HCT116 (cell line): ENCODE measurements around the gene TOPORS. TPM values are rescaled to one million over a fixed set of nuclear protein-coding genes. Genes with fewer than 3 reads are reported as not detected.

ENCODE experiments used
- ATAC-seq: fragments of 200-7000 bp; cut with Tn5 transposase; 2 replicates; pipeline ENCODE4 v1.9.1; 2020; ENCODE audit warnings: mild to moderate bottlenecking, moderate library complexity
- BruUV-seq: library from RNA; stranded (reverse); fragments of 400-500 nt; replicated peaks from 2 replicates; lab custom pipeline; 2021; lab: Mats Ljungman, UMichigan
- CTCF ChIA-PET: fragments of 300-600 bp; sonication (Branson Sonifier 250); formaldehyde crosslinking; loops from one replicate; lab custom pipeline; 2021; ENCODE audit warnings: antibody characterized with exemption; lab: Charles Lee
- POLR2A ChIA-PET: fragments of 300-600, 350-600 bp; sonication (Branson Sonifier 250); formaldehyde crosslinking; loops from one replicate; lab custom pipeline; 2021; ENCODE audit warnings: antibody characterized with exemption; lab: Charles Lee
- RAD21 ChIA-PET, 2 experiments: fragments of 300-600 bp; sonication (Branson Sonifier 250); formaldehyde crosslinking; loops; one replicate each; lab custom pipeline; 2023; ENCODE audit warnings: low total read pairs in 2 of 2; ENCODE audit not compliant: uncharacterized antibody in 2 of 2, unreplicated experiment in 2 of 2, low non-redundant PET in 1 of 2; lab: Charles Lee
- DNase-seq: peaks from one replicate; pipeline ENCODE4 v3.0.0-alpha.2; 2010; ENCODE audit warnings: low read depth, low spot score
- H2AFZ ChIP-seq: fragments of 200-600 bp; shearing (Covaris generic), sonication (generic); 2 replicates; pipeline ENCODE4 v1.6.1; 2017; ENCODE audit warnings: low read depth, mixed run types, mixed read lengths, antibody characterized with exemption, low read length; ENCODE audit not compliant: poor library complexity, severe bottlenecking
- H3K27ac ChIP-seq: 2 replicates; pipeline ENCODE4 v1.5.1; 2012; ENCODE audit warnings: low read depth, low read length
- H3K27me3 ChIP-seq: fragments of 200-600 bp; sonication (generic); 2 replicates; pipeline ENCODE4 v1.6.1; 2016; ENCODE audit warnings: mixed run types, low read length, mixed read lengths; ENCODE audit not compliant: insufficient read depth
- H3K36me3 ChIP-seq, 2 experiments: fragments of 200-500 bp in 1 of 2; fragments of 200-600 bp in 1 of 2; sonication (Bioruptor generic) in 1 of 2; sonication (generic) in 1 of 2; 2 replicates each; pipeline versions ENCODE4 v1.5.1 to v1.6.1; 2014 to 2016; ENCODE audit warnings: low read length in 2 of 2, inconsistent platforms in 1 of 2, mixed read lengths in 1 of 2, mixed run types in 1 of 2; ENCODE audit not compliant: insufficient read depth in 2 of 2, control insufficient read depth in 1 of 2
- H3K4me1 ChIP-seq, 2 experiments: fragments of 200-600 bp in 1 of 2; sonication (generic) in 1 of 2; 2 replicates each; pipeline versions ENCODE4 v1.5.1 to v1.6.1; 2012 to 2017; ENCODE audit warnings: low read length in 2 of 2, inconsistent platforms in 1 of 2, mild to moderate bottlenecking in 1 of 2, mixed read lengths in 1 of 2, mixed run types in 1 of 2, moderate library complexity in 1 of 2; ENCODE audit not compliant: insufficient read depth in 2 of 2, control insufficient read depth in 1 of 2
- H3K4me2 ChIP-seq: fragments of 200-600 bp; sonication (generic); 2 replicates; pipeline ENCODE4 v1.6.1; 2017; ENCODE audit warnings: mixed run types, low read length, mixed read lengths
- H3K4me3 ChIP-seq, 2 experiments: fragments of 200-600 bp in 1 of 2; sonication (generic) in 1 of 2; replicated peaks in 1 of 2; 2 replicates each; pipeline ENCODE4 v1.5.1; 2011 to 2016; ENCODE audit warnings: low read length in 2 of 2, control low read depth in 1 of 2, low read depth in 1 of 2, mild to moderate bottlenecking in 1 of 2, mixed read lengths in 1 of 2, mixed run types in 1 of 2
- H3K79me2 ChIP-seq: fragments of 200-600 bp; sonication (generic); 2 replicates; pipeline ENCODE4 v1.6.1; 2017; ENCODE audit warnings: mild to moderate bottlenecking, mixed run types, low read length, moderate library complexity, mixed read lengths; ENCODE audit not compliant: insufficient read depth
- H3K9ac ChIP-seq: fragments of 200-600 bp; sonication (generic); 2 replicates; pipeline ENCODE4 v1.6.1; 2016; ENCODE audit warnings: low read length, mixed read lengths
- H3K9me2 ChIP-seq: fragments of 200-600 bp; sonication (generic), shearing (Covaris generic); 2 replicates; pipeline ENCODE4 v1.6.1; 2017; ENCODE audit warnings: mixed run types, mild to moderate bottlenecking, moderate library complexity; ENCODE audit not compliant: insufficient read depth
- H3K9me3 ChIP-seq, 2 experiments: fragments of 200-500 bp in 1 of 2; fragments of 200-600 bp in 1 of 2; sonication (Bioruptor generic) in 1 of 2; sonication (generic) in 1 of 2; 2 replicates each; pipeline ENCODE4 v1.6.1; 2014 to 2017; ENCODE audit warnings: low read length in 2 of 2, mixed read lengths in 2 of 2, inconsistent platforms in 1 of 2, low read depth in 1 of 2, mild to moderate bottlenecking in 1 of 2, mixed run types in 1 of 2, moderate library complexity in 1 of 2; ENCODE audit not compliant: control insufficient read depth in 1 of 2, insufficient read depth in 1 of 2
- H4K20me1 ChIP-seq: fragments of 200-600 bp; sonication (generic), shearing (Covaris generic); 2 replicates; pipeline ENCODE4 v1.6.1; 2017; ENCODE audit warnings: mixed run types, mild to moderate bottlenecking, moderate library complexity; ENCODE audit not compliant: insufficient read depth
- ATF3 ChIP-seq: IDR thresholded peaks from 2 replicates; pipeline ENCODE4 v1.6.1; 2012
- CBX3 ChIP-seq: IDR thresholded peaks from 2 replicates; pipeline ENCODE4 v1.6.1; 2012; ENCODE audit warnings: low read depth
- CEBPB ChIP-seq: IDR thresholded peaks from 2 replicates; pipeline ENCODE4 v1.6.1; 2012; ENCODE audit warnings: low read depth
- CTCF ChIP-seq, 3 experiments: fragments of 200-600 bp in 1 of 3; sonication (generic) in 1 of 3; IDR thresholded peaks in 2 of 3; conservative IDR thresholded peaks in 1 of 3; 2 replicates each; pipeline ENCODE4 v1.5.1; 2012 to 2017; ENCODE audit warnings: low read depth in 2 of 3, low read length in 2 of 3, antibody characterized with exemption in 1 of 3, borderline replicate concordance in 1 of 3, control low read depth in 1 of 3, mild to moderate bottlenecking in 1 of 3, mixed read lengths in 1 of 3, mixed run types in 1 of 3, moderate library complexity in 1 of 3; ENCODE audit not compliant: insufficient read depth in 1 of 3
- EGR1 ChIP-seq: IDR thresholded peaks from 2 replicates; pipeline ENCODE4 v1.6.1; 2012; ENCODE audit warnings: low read depth
- ELF1 ChIP-seq: IDR thresholded peaks from 2 replicates; pipeline ENCODE4 v1.6.1; 2012; ENCODE audit warnings: low read depth, borderline replicate concordance
- EZH2 ChIP-seq: fragments of 200-600 bp; sonication (generic); IDR thresholded peaks from 2 replicates; pipeline ENCODE4 v1.6.1; 2017; ENCODE audit warnings: antibody characterized with exemption, mixed run types
- EZH2phosphoT487 ChIP-seq: fragments of 200-600 bp; IDR thresholded peaks from 2 replicates; pipeline ENCODE4 v1.6.1; 2018; ENCODE audit warnings: antibody characterized with exemption, borderline replicate concordance
- JUND ChIP-seq: IDR thresholded peaks from 2 replicates; pipeline ENCODE4 v1.6.1; 2012
- MAX ChIP-seq: IDR thresholded peaks from 2 replicates; pipeline ENCODE4 v1.6.1; 2012
- POLR2AphosphoS5 ChIP-seq: IDR thresholded peaks from 2 replicates; pipeline ENCODE4 v1.6.1; 2011; ENCODE audit warnings: mild to moderate bottlenecking, low read depth, low read length, moderate library complexity
- RAD21 ChIP-seq: IDR thresholded peaks from 2 replicates; pipeline ENCODE4 v1.6.1; 2012; ENCODE audit warnings: low read depth, mild to moderate bottlenecking
- REST ChIP-seq: IDR thresholded peaks from 2 replicates; pipeline ENCODE4 v1.6.1; 2012; ENCODE audit warnings: low read depth
- SRF ChIP-seq: IDR thresholded peaks from 2 replicates; pipeline ENCODE4 v1.6.1; 2012; ENCODE audit warnings: low read depth
- TCF7L2 ChIP-seq: IDR thresholded peaks from 2 replicates; pipeline ENCODE4 v1.7.0; 2011; ENCODE audit warnings: borderline replicate concordance, inconsistent platforms; ENCODE audit not compliant: insufficient read depth, insufficient read length; ENCODE audit errors: extremely low read depth
- YY1 ChIP-seq: IDR thresholded peaks from 2 replicates; pipeline ENCODE4 v1.6.1; 2011; ENCODE audit warnings: low read length, low read depth, moderate library complexity, mild to moderate bottlenecking; ENCODE audit not compliant: insufficient replicate concordance; ENCODE audit errors: extremely low read depth
- ZBTB33 ChIP-seq: IDR thresholded peaks from 2 replicates; pipeline ENCODE4 v1.6.1; 2011; ENCODE audit warnings: mild to moderate bottlenecking, low read length, moderate library complexity; ENCODE audit not compliant: insufficient replicate concordance; ENCODE audit errors: extremely low read depth
- ZFX ChIP-seq: fragments of 450-650 bp; IDR thresholded peaks from 2 replicates; pipeline ENCODE4 v1.6.1; 2017
- intact Hi-C: fragments of 100-400 bp; cut with micrococcal nuclease; formaldehyde crosslinking; loops from 2 replicates; pipeline ENCODE4 v1.10.0; 2022
- total RNA-seq: library from RNA; stranded (reverse); gene quantifications from one replicate; pipeline ENCODE4 v1.2.1, GENCODE V29; 2021; ENCODE audit not compliant: unreplicated experiment

TOPORS gene
- total RNA-seq, 1 experiment from 2014 or later = 12.7 TPM

- Histone ChIP-seq H3K9me3 (no peaks in the 10 kb centered on the region), H3K4me3 (no peak overlapping the region), H3K36me3 (no peaks in the 10 kb centered on the region), H3K9me2 (no peaks in the 10 kb centered on the region), H3K27ac (no peak overlapping the region), H3K4me1 (no peaks in the 10 kb centered on the region), H4K20me1 (no peaks in the 10 kb centered on the region), H3K27me3 (no peaks in the 10 kb centered on the region), H3K4me2 (no peak overlapping the region), H3K79me2 (no peaks in the 10 kb centered on the region), H3K9ac (no peak overlapping the region), H2AFZ (no peak overlapping the region)
- ChIA-PET POLR2A (interaction anchor here (1.0 kb wide), 1 partner anchor 436 kb away, joined by 4 read pairs; the partner anchor contains the start of gene DNAJA1), CTCF (interaction anchor here (0.7 to 4.7 kb wide), 15 partner anchors 9 to 637 kb away, joined by 3 to 66 read pairs (median 6); no protein-coding TSS in a partner anchor), RAD21 (interaction anchor here (0.9 to 1.7 kb wide), 2 partner anchors 114 to 378 kb away, joined by 4 to 11 read pairs; no protein-coding TSS in a partner anchor)
- ATAC-seq (peak; percentile 84), DNase-seq (peak; percentile 38)
- TF ChIP-seq EZH2 = no peak
- no peak for TF ChIP-seq JUND
- TF ChIP-seq ZFX = no peak
- no peak for TF ChIP-seq ELF1
- TF ChIP-seq REST = no peak
- TF ChIP-seq POLR2AphosphoS5 = no peak
- TF ChIP-seq CEBPB = 0 out of 2 replicates have a peak, but pooled peaks have one; percentile 18
- TF ChIP-seq TCF7L2 = no peak
- no peak for TF ChIP-seq EGR1
- TF ChIP-seq CBX3 = no peak
- TF ChIP-seq ATF3 = no peak
- no peak for TF ChIP-seq YY1
- no peak for TF ChIP-seq EZH2phosphoT487
- TF ChIP-seq ZBTB33 = no peak
- TF ChIP-seq MAX = no peak
- peak; percentile 59 to 73 (median 66); a peak in 5 of 6 replicates for TF ChIP-seq CTCF (IDR thresholded peaks at IDR 0.05 in 2 of 3, conservative IDR thresholded peaks at IDR 0.05 in 1 of 3; ENCODE audit: borderline replicate concordance in 1 of 3, insufficient read depth in 1 of 3, low read depth in 2 of 3, low read length in 2 of 3)
- TF ChIP-seq SRF = no peak
- peak; percentile 83 for TF ChIP-seq RAD21
- no TSS peak for BruUV-seq
- intact Hi-C loops = loop anchor here (1.0 to 10.0 kb wide), 4 partner anchors 114 to 636 kb away; no protein-coding TSS in a partner anchor
Measured at GRCh38 chr9:32589083-32589723, 36.8 kb upstream of the TOPORS start.
